Immature natural killer cell (primary cell): ENCODE results near the gene RABGAP1L. TPM values are rescaled to one million over a fixed set of nuclear protein-coding genes. Genes with fewer than 3 reads are reported as not detected.
"Not testable (repeated sequence)": the region's sequence is repeated elsewhere in the genome, so short reads cannot be mapped to it uniquely, and the experiment has no call there.

Experiments
- DNase-seq, 3 donors: peaks; one replicate each; pipeline ENCODE4 v3.0.0; 2022; ENCODE audit warnings: mixed read lengths in 1 of 3
- H3K27ac Mint-ChIP-seq, 6 donors: one replicate each; pipeline ENCODE4 v1.8.0; 2020; ENCODE audit warnings: mixed read lengths in 6 of 6, mild to moderate bottlenecking in 5 of 6, inconsistent platforms in 4 of 6, moderate library complexity in 3 of 6
- H3K27me3 Mint-ChIP-seq, 3 donors: one replicate each; pipeline ENCODE4 v1.8.0; 2020 to 2021; ENCODE audit warnings: low read depth in 3 of 3, mild to moderate bottlenecking in 3 of 3, mixed read lengths in 3 of 3, moderate library complexity in 3 of 3, inconsistent platforms in 1 of 3
- H3K36me3 Mint-ChIP-seq, 3 donors: one replicate each; pipeline ENCODE4 v1.8.0; 2020; ENCODE audit warnings: mixed read lengths in 3 of 3, inconsistent platforms in 2 of 3, mild to moderate bottlenecking in 2 of 3
- H3K4me1 Mint-ChIP-seq, 2 donors: one replicate each; pipeline ENCODE4 v1.8.0; 2020; ENCODE audit warnings: inconsistent platforms in 2 of 2, mild to moderate bottlenecking in 2 of 2, mixed read lengths in 2 of 2, moderate library complexity in 1 of 2
- H3K4me3 Mint-ChIP-seq, 5 donors: one replicate each; pipeline ENCODE4 v1.8.0; 2020; ENCODE audit warnings: mild to moderate bottlenecking in 5 of 5, mixed read lengths in 5 of 5, inconsistent platforms in 3 of 5, moderate library complexity in 3 of 5
- H3K9me3 Mint-ChIP-seq, 6 donors: one replicate each; pipeline ENCODE4 v1.8.0; 2020; ENCODE audit warnings: mild to moderate bottlenecking in 6 of 6, mixed read lengths in 6 of 6, inconsistent platforms in 4 of 6, moderate library complexity in 3 of 6
- polyA plus RNA-seq, 3 donors: library from polyadenylated mRNA; unstranded; fragments of 300-500 nt; fragmentation: Illumina TruSeq; gene quantifications; one replicate each; pipeline ENCODE4 v1.2.3, GENCODE V29; 2021

The RABGAP1L gene
- 100 to 1,000 TPM in 1 of 3 donors, 10 to 100 TPM in 2; 80.2 to 114 (median 86.8) TPM for polyA plus RNA-seq

DNA sequence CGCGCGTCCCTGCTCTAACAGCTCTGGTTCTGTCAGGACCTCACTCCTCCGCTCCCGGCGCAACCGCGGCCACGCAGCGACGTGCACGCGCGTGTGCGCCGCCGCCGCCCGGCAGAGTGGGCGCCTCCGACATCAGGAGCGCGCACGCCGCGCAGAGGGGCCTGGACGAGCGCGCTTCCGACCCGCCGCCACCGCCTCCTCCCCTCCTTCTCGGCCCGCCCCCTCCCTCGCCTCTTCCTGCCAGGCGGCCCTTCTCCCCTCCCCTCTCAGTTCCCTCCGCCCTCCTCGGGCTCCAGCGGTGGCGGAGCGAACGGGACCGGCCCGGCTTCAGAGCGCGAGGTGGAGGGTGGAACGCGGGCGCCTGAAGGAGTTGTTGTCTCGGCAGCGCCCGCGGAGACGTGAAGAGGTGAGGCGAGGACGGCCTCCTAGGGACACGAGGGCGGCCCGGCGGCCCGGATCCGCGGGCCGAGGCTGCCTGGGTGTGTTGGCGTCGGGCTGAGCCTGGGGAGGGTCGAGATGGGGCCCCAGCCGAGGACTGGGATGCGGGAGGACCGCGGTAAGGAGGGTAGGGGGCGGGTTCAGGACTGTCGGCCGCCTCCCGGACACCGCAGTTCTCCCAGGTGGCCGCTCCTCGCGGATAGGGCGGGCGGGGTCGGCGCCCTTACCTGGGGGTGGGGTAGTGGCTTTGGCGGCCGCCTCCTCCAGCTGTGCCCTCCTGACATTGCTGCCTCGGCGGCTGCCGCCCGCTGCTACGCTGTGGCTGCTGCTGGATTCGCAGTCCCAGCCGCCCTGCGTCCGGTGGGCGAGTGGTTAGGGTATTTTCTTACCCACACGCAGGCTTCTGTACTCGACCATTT is at the start of gene RABGAP1L:
Gene RABGAP1L (plus strand): TSS at position 269 of the 857 bp plus-strand sequence.
- Mint-ChIP-seq H3K4me3 (peak within 1 kb of the TSS; percentile 98 to 99 (median 98)), H3K4me1 (peaks cover 36 to 73% of the 10 kb centered on the region in 2 donors), H3K9me3 (no peaks in the 10 kb centered on the region), H3K27ac (peak within 1 kb of the TSS; percentile 92 to 98 (median 96)), H3K27me3 (peaks cover 8 to 14% (median 13%) of the 10 kb centered on the region in 3 donors), H3K36me3 (no peaks in the 10 kb centered on the region)
- peak; percentile 90 to 95 (median 94) for DNase-seq

DNA sequence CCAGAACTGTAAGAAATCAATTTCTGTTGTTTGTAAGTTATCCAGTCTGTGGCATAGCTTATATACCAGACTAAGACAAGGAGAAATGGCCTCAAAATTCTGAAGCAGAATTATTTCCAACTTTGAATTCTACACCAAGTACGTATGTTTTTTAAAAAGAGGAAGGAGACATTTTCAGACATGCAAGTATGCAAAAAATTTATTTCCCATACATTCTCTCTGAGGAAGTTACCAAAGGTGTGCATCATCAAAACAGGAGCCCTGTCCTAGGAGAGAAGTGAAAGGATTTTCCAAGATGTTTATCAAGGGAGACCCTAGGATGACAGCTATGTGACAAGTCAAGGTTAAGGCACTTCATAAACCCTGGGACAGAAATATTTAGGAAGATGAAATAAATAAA is 49.3 kb upstream of the RABGAP1L start:
- DNase-seq, result no peak
- H3K9me3 Mint-ChIP-seq, result no peaks in the 10 kb centered on the region
- no peak overlapping the region for H3K4me3 Mint-ChIP-seq
- no peaks in the 10 kb centered on the region for H3K36me3 Mint-ChIP-seq
- H3K4me1 Mint-ChIP-seq, result no peaks in the 10 kb centered on the region
- H3K27ac Mint-ChIP-seq, result no peak overlapping the region
- peaks cover 4 to 12% (median 7%) of the 10 kb centered on the region in 3 donors for H3K27me3 Mint-ChIP-seq

DNA sequence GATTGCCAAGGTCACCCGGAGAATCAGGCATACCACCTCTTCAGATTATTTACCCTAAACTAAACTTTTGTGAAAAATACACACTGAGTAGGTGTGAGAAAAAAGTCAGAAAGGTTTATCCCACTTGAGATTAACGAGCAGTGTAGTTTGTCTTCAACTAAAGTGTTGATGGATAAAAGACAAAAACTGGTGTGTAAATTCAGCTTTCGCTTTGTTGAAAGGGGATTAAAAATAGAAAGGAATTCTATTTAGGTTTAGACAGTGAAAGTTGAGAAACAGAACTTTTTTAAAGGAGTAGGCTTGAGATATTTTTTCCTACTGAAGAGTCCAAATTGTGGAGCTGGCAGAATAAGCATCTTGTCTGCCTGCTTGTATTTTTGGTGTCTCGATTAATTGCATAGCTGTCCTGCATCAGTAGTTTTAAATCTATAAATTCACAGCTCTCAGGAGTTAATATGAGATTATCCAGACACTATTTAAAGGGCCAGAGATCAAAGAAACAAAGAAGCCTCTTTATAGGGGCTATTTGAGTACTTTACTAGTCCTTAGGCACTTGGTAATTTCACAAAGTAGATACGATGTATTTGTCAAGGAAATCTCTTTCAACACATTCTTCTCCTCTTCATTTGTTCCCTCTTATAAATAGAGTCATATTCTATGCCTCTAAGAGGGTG is 46.7 kb upstream of the RABGAP1L start:
- Mint-ChIP-seq H3K4me1 (no peaks in the 10 kb centered on the region), H3K9me3 (no peaks in the 10 kb centered on the region), H3K36me3 (no peaks in the 10 kb centered on the region), H3K27ac (no peak overlapping the region), H3K27me3 (peaks cover 1 to 6% (median 4%) of the 10 kb centered on the region in 3 donors), H3K4me3 (no peak overlapping the region)
- no peak for DNase-seq

DNA sequence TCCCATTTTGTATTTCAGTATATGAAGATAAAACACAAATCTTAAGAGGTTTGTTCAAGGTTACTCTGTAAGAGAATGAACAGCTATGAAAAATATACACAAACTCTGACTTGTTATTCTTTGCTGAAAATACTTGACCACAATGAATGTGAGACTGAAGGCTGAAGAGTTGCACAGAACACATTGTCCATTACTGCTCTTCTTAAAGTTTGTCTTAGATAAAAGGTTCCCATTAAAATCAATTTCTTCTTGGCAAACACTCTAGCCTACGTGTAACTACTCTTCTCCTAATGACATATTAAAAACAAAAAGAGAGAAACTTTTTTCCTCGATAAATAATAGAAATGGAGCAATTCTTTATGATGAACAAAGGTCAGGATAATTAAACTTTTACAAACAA is 45.2 kb upstream of the RABGAP1L start:
- H3K9me3 Mint-ChIP-seq, result peaks cover 0 to 2% (median 0%) of the 10 kb centered on the region in 6 donors
- H3K4me3 Mint-ChIP-seq, result no peak overlapping the region
- H3K27ac Mint-ChIP-seq, result no peak overlapping the region

DNA sequence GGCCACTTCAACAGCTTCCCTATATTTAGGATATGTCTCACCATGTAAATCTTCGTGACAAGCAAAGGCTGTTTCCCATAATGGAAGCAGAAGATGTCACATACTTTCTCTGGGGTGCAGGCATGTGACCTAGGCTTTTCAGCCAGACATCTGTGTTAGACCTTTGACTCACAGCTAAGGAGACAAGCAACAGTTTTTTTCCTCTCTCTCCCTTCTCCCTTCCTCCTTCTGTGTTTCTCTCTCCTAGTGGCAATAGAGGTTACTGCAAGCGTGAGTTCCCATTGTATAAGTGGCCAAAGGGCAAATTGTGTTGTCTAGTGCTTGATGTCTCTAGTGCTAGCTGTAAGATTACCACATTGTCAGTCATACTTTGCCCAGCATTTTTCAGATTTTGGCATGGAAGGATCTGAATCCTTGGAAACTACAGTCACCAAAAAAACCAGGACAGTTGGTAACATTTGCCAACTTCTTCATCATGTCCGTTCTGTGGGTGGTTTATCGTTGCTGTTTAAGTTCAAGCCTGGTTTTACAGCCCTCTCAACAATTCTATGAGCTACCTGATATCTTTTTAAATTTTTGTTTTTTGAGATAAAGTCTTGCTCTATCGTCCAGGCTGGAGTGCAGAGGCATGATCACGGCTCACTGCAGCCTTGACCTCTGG is 44.4 kb upstream of the RABGAP1L start:
- peak; percentile 16 to 32 (median 19) for DNase-seq
- no peaks in the 10 kb centered on the region for H3K36me3 Mint-ChIP-seq
- H3K4me1 Mint-ChIP-seq, result no peaks in the 10 kb centered on the region
- H3K4me3 Mint-ChIP-seq, result no peak overlapping the region
- H3K27me3 Mint-ChIP-seq, result peaks cover 0 to 2% (median 0%) of the 10 kb centered on the region in 3 donors
- no peak overlapping the region for H3K27ac Mint-ChIP-seq
- peaks cover 0 to 2% (median 0%) of the 10 kb centered on the region in 6 donors for H3K9me3 Mint-ChIP-seq

More for the DNA sequence above, 45.2 kb upstream of the RABGAP1L start:
- Mint-ChIP-seq H3K4me1 (no peaks in the 10 kb centered on the region), H3K27me3 (peaks cover 1 to 6% (median 4%) of the 10 kb centered on the region in 3 donors), H3K36me3 (no peaks in the 10 kb centered on the region)
- no peak for DNase-seq

DNA sequence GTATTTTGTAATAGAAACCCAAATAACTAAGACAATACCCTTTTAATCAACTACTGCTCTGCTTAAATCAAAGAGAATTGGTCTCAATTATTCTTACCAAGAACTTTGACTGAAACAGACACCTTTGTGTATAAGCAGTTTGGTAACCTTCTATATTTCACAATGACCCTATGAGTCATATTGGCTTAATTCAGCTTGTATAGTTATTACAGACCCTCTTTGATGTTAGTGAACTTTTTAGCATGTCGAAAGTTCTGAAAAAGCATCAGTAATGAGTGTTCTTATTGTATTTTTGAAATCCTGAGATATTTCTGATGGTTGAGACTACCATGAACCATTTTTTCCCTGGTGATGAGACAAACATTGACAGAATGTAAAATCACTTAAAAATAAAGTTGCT is 43.3 kb upstream of the RABGAP1L start:
- no peak overlapping the region for H3K4me3 Mint-ChIP-seq
- no peaks in the 10 kb centered on the region for H3K4me1 Mint-ChIP-seq
- H3K27ac Mint-ChIP-seq, result no peak overlapping the region
- H3K9me3 Mint-ChIP-seq, result peaks cover 0 to 2% (median 0%) of the 10 kb centered on the region in 6 donors
- no peak for DNase-seq
- no peaks in the 10 kb centered on the region for H3K36me3 Mint-ChIP-seq
- no peaks in the 10 kb centered on the region for H3K27me3 Mint-ChIP-seq

DNA sequence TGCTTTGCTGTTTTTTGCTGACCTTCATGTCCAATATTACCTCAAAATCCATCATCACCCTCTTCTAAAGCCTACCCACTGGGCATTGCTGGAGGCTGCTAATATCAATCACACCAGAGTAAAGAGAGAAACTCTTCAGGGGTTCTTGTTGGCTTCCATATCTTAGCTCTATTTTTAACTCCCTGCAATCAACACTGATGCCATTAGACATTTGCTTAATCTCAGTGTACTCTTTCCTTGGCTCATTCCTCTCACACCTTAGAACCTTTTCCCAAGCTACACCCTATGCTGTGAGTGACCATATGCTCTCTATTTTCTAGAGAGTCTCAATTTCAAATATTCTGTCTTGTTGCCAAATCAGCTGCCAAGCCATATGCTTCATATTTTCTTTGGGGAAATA is 40.6 kb upstream of the RABGAP1L start:
- Mint-ChIP-seq H3K4me1 (no peaks in the 10 kb centered on the region), H3K9me3 (peaks cover 0 to 6% (median 2%) of the 10 kb centered on the region in 6 donors), H3K36me3 (peaks cover 0 to 3% (median 0%) of the 10 kb centered on the region in 3 donors), H3K4me3 (no peak overlapping the region), H3K27ac (no peak overlapping the region), H3K27me3 (no peaks in the 10 kb centered on the region)
- no peak for DNase-seq

DNA sequence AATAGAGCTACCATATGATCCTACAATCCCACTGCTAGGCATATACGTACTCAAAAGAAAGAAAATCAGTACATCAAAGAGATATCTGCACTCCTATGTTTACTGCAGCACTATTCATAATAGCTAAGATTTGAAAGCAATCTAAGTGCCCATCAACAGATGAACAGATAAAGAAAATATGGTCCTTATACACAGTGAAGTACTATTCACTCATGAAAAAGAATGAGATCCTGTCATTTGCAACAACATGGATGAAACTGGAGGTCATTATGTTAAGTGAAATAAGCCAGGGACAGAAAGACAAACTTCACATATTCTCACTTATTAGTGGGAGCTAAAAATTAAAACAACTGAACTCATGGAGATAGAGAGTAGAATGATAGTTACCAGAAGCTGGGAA is 37.0 kb upstream of the RABGAP1L start:
- DNase-seq, H3K27me3 Mint-ChIP-seq, H3K4me1 Mint-ChIP-seq, H3K27ac Mint-ChIP-seq, H3K4me3 Mint-ChIP-seq, H3K36me3 Mint-ChIP-seq: not testable (repeated sequence)
- peaks cover 4 to 27% (median 11%) of the 10 kb centered on the region in 6 donors for H3K9me3 Mint-ChIP-seq

DNA sequence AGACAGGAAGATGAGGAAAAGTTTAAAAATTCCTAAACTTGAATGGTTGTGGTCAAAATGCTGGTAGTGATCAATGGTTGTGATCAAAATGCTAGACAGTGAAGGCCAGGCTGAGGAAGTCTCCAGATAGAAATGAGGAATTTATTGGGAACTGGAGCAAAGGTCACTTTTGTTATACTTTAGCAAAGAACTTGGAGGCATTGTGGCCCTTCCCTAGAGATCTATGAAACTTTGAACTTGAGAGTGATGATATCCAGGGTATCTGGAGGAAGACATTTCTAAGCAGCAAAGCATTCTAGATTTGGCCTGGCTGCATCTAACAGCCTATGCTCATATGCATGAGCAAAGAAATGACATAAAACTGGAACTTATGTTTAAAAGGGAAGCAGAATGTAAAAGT is 35.5 kb upstream of the RABGAP1L start:
- peaks cover 3 to 6% (median 4%) of the 10 kb centered on the region in 3 donors for H3K36me3 Mint-ChIP-seq
- DNase-seq, result no peak
- no peak overlapping the region for H3K4me3 Mint-ChIP-seq
- H3K9me3 Mint-ChIP-seq, result peaks cover 4 to 27% (median 12%) of the 10 kb centered on the region in 6 donors
- H3K27ac Mint-ChIP-seq, result no peak overlapping the region
- H3K27me3 Mint-ChIP-seq, result peaks cover 0 to 7% (median 0%) of the 10 kb centered on the region in 3 donors
- H3K4me1 Mint-ChIP-seq, result no peaks in the 10 kb centered on the region

DNA sequence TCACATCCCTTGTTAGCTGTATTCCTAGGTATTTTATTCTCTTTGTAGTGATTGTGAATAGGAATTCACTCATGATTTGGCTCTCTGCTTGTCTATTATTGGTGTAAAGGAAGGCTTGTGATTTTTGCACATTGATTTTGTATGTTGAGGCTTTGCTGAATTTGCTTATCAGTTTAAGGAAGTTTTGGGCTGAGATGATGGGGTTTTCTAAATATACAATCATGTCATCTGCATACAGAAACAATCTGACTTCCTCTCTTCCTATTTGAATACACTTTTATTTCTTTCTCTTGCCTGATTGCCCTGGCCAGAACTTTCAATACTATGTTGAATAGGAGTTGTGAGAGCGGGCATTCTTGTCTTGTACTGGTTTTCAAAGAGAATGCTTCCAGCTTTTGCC is 32.1 kb upstream of the RABGAP1L start:
- H3K4me1 Mint-ChIP-seq, DNase-seq, H3K27ac Mint-ChIP-seq, H3K4me3 Mint-ChIP-seq: not testable (repeated sequence)
- Mint-ChIP-seq H3K36me3 (peaks cover 6 to 12% (median 11%) of the 10 kb centered on the region in 3 donors), H3K9me3 (peaks cover 5 to 27% (median 12%) of the 10 kb centered on the region in 6 donors), H3K27me3 (peaks cover 2 to 10% (median 3%) of the 10 kb centered on the region in 3 donors)

DNA sequence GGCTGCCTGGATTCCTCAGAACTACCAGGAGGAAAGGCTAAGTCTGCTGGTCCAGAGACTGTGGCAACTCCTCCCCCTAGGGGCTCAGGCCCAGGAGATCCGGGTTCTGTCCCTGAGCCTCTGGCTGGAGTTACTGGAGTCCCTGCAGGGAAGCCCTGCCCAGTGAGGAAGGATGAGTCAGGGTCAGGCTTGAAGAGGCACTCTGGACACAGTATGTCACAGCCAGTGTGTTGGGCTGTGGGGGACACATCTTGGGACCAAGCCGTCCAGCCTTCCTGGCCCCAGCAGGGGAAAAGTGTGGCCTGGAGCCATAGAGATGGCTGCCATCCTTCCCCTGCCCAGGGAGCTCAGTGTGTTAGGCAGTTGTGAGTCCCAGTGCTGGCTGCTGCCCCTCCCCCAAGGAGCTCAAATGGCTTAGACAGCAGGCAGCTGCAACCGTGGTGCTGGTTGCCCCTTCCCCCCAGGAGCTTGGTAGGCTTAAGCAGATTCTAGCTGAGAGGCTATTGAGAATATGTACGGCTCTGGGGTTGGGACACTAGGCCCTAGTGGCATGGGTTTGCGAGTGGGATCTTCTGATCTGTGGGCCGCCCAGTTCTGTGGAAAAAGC is 28.2 kb upstream of the RABGAP1L start:
- Mint-ChIP-seq H3K36me3 (peaks cover 0 to 9% (median 6%) of the 10 kb centered on the region in 3 donors), H3K4me1 (no peaks in the 10 kb centered on the region), H3K9me3 (peaks cover 0 to 10% (median 2%) of the 10 kb centered on the region in 6 donors), H3K27me3 (peaks cover 2 to 7% (median 3%) of the 10 kb centered on the region in 3 donors), H3K4me3 (no peak overlapping the region), H3K27ac (no peak overlapping the region)
- DNase-seq, result no peak

DNA sequence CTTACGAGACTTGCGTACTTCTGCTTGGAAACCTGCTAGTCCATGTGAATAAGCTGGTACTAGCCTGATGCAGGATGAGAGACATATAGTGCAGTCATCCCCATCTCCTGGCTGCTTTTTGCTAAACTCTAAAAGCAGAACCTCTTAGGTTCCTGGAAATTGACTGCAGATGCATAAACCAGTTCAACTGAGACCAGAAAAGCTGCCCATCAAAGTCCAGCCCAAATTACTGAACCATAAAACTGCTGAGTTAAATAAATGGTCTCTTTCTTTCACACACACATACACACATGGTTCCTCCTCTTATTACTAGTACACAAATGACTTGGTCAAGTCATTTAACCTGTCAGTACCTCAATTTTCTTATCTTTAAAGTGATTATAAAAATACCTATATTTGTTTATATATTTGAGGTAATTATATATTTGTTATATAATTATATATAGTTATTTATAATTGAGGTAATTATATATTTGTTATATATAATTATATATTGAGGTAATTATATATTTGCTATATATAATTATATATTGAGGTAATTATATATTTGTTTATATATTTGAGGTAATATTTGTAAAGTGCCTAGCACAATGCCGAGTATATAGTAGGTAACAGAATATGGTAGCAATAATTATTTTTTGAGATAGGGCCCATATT is 25.2 kb upstream of the RABGAP1L start:
- H3K36me3 Mint-ChIP-seq, result peaks cover 0 to 13% (median 6%) of the 10 kb centered on the region in 3 donors
- H3K27me3 Mint-ChIP-seq, result peaks cover 2 to 3% (median 3%) of the 10 kb centered on the region in 3 donors
- peaks cover 0 to 2% (median 0%) of the 10 kb centered on the region in 6 donors for H3K9me3 Mint-ChIP-seq
- H3K4me3 Mint-ChIP-seq, result no peak overlapping the region
- H3K4me1 Mint-ChIP-seq, result no peaks in the 10 kb centered on the region
- no peak overlapping the region for H3K27ac Mint-ChIP-seq
- DNase-seq, result no peak

DNA sequence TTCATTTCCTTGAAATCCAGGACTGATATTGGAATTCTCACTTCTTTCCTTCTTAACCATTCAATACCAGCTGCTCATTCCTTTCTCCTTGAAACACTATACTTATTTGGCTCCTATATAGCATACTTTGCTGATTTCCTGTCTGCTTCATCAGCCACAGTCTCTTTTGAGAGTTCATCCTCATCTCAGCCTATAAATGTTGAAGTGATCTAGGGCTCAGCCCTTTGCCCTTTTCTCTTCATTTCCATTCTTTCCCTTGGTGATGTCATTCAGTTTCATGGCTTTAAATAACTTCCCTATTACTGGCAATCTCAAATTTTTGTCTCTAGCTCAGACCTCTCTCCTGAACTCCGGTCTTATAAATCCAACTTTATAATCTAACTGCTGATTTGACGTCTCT is 24.1 kb upstream of the RABGAP1L start:
- Mint-ChIP-seq H3K27me3 (peaks cover 0 to 3% (median 0%) of the 10 kb centered on the region in 3 donors), H3K9me3 (peaks cover 0 to 2% (median 0%) of the 10 kb centered on the region in 6 donors), H3K27ac (no peak overlapping the region), H3K4me1 (no peaks in the 10 kb centered on the region), H3K36me3 (peaks cover 0 to 9% (median 1%) of the 10 kb centered on the region in 3 donors), H3K4me3 (no peak overlapping the region)
- DNase-seq, result no peak
